Measurements from ENCODE around the gene SYNDIG1.

The SYNDIG1 gene

DNA sequence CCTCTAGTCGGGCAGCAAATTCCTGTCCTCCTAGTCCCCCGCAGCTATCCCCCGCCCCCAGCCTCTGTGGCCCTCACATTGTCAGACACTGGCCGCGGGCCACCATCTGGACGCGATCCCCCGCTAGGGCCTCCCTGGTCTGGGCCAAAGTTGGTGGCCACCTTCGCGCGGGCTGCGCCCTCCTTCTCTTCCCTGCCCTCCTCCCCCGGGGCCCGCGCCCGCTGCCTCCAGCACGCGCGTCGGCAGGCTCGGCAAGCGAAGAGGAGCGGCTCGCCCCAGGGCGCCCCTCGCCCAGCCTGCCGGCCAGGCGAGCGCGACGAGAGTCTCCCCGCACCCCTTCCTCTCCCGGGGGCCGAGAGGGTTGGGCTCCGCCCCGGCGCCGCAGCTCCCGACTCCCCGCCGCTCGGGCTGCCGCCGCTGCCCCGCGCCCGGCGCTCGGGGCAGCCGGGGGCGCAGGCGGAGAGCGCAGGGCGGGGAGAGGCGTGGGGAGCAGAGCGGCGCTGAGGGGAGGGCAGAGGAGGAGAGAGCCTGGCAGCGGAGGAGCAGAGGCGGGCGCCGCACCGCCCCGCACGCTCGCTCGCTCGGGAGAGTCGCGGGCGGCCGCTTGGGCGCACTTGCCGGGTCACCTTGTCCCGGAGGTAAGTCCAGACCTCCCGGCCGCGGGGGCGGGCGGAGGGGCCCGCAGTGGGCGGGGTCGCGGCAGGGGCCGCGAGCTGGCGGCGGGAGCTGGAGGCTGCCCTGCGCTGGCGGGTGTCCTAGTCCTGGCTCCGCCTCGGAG lies at the start of gene SYNDIG1:
Gene SYNDIG1, plus strand, starts transcription at position 514 of the 778 bp plus-strand sequence. CDS start 73,469 bp downstream, outside the sequence.
- H3K4me3 Mint-ChIP-seq = no peak within 1 kb of the TSS
- H3K27me3 Mint-ChIP-seq (ENCODE audit: low read depth) = peaks cover 71% of the 10 kb centered on the region
- H3K27ac Mint-ChIP-seq = no peak within 1 kb of the TSS
- H3K4me1 Mint-ChIP-seq (ENCODE audit: low read depth) = no peaks in the 10 kb centered on the region
- no peaks in the 10 kb centered on the region for H3K36me3 Mint-ChIP-seq (ENCODE audit: low read depth)
- no peaks in the 10 kb centered on the region for H3K9me3 Mint-ChIP-seq

DNA sequence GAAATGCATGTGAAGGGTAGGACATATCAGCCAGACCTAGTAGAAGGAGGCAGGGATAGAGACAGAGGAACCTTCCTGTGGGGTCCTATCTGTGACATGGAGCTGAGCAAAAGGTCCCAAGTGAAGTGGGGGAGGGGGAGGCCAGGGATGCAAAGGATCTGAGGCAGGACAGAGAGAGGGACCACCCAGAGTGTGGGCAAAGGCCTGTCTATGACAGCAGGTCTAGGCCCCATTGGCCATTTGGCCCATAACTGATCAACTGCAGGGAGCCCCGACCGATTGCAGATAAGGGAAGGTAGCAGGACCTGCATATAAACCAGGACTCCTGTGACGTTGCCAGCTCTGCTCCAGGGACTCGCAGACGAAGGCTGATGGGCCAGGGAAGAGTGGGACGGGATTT lies 49.6 kb upstream of the SYNDIG1 start:
- H3K9me3 Mint-ChIP-seq = peaks cover 21% of the 10 kb centered on the region
- no peak overlapping the region for H3K27ac Mint-ChIP-seq
- no peaks in the 10 kb centered on the region for H3K4me1 Mint-ChIP-seq (ENCODE audit: low read depth)
- no peaks in the 10 kb centered on the region for H3K27me3 Mint-ChIP-seq (ENCODE audit: low read depth)
- H3K4me3 Mint-ChIP-seq = no peak overlapping the region
- peaks cover 4% of the 10 kb centered on the region for H3K36me3 Mint-ChIP-seq (ENCODE audit: low read depth)

DNA sequence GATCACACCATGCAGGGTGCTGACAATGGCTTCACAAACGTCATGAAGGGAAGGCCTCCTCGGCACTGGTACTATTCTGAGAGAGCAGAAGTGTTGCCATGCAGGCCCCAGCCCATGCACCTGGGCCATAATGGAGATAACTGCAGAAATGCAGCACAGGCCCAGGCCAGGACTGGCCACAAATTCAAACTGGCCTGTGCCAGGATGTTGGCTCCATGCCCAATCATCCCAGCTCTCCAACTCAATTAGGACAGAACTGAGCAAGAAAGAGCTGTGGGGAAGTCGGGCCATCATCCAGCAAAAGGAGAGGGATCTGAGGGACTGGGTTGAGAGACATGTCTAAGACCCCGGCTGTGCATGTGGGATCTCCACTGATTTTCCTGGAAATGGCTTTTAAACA lies 48.9 kb upstream of the SYNDIG1 start:
- no peaks in the 10 kb centered on the region for H3K27me3 Mint-ChIP-seq (ENCODE audit: low read depth)
- no peak overlapping the region for H3K27ac Mint-ChIP-seq
- peaks cover 4% of the 10 kb centered on the region for H3K36me3 Mint-ChIP-seq (ENCODE audit: low read depth)
- H3K4me1 Mint-ChIP-seq (ENCODE audit: low read depth) = no peaks in the 10 kb centered on the region
- H3K9me3 Mint-ChIP-seq = peaks cover 14% of the 10 kb centered on the region
- no peak overlapping the region for H3K4me3 Mint-ChIP-seq

DNA sequence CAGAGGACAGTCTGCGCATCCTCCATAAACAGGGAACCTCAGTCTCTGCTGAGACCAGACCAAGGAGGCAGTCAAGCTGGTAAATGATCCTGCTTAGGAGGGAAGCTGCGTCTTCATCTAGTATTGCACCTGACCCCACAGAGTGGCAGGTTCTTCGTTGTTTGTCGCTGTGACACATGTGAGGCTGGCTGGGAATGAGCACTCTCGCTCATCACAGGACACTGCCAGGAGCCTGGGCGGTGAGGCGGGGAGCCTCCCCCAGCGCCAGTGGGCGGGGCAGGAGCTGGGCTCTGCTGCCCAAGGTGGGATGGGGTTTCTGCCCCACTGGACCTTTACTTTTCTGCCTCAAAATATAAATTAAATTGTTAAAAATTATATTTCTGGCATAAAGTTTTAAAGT lies 48.4 kb upstream of the SYNDIG1 start:
- H3K4me3 Mint-ChIP-seq = no peak overlapping the region
- no peaks in the 10 kb centered on the region for H3K4me1 Mint-ChIP-seq (ENCODE audit: low read depth)
- H3K27me3 Mint-ChIP-seq (ENCODE audit: low read depth) = no peaks in the 10 kb centered on the region
- H3K9me3 Mint-ChIP-seq = peaks cover 9% of the 10 kb centered on the region
- H3K36me3 Mint-ChIP-seq (ENCODE audit: low read depth) = no peaks in the 10 kb centered on the region
- H3K27ac Mint-ChIP-seq = no peak overlapping the region

DNA sequence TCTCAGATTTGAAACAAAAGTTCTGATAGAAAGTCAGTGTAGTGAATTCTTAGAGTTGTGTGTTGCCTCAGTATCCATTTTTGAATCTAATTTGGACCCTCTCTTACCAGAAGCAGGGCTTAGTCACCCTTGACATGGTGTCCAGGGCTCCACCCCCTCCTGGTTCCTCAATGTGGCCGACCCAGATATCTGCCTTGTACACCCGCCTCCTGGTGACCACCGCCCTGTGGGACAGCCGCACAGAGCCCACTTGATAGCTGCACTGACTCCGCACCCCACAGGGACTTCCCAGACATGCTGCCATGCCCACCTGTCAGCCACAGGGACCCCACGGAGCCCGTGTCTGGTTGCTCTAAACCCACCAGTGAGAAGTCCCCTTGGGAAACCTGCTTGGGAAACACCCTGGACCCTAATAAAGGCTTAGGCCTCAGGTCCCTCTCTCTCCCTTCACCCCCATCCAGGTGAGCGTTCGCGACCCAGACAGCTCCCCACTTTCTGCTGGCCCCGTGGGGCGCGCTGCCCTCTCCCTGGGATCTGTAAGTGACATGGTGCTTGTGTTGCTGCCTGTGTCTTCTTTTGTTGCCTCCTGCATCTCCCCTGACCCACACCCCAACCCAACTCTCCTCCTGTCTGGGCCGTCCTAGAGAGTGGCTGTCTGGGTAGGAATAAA lies 47.2 kb upstream of the SYNDIG1 start:
- H3K27me3 Mint-ChIP-seq (ENCODE audit: low read depth) = no peaks in the 10 kb centered on the region
- no peaks in the 10 kb centered on the region for H3K9me3 Mint-ChIP-seq
- no peak overlapping the region for H3K4me3 Mint-ChIP-seq
- no peak overlapping the region for H3K27ac Mint-ChIP-seq
- no peaks in the 10 kb centered on the region for H3K4me1 Mint-ChIP-seq (ENCODE audit: low read depth)
- no peaks in the 10 kb centered on the region for H3K36me3 Mint-ChIP-seq (ENCODE audit: low read depth)

DNA sequence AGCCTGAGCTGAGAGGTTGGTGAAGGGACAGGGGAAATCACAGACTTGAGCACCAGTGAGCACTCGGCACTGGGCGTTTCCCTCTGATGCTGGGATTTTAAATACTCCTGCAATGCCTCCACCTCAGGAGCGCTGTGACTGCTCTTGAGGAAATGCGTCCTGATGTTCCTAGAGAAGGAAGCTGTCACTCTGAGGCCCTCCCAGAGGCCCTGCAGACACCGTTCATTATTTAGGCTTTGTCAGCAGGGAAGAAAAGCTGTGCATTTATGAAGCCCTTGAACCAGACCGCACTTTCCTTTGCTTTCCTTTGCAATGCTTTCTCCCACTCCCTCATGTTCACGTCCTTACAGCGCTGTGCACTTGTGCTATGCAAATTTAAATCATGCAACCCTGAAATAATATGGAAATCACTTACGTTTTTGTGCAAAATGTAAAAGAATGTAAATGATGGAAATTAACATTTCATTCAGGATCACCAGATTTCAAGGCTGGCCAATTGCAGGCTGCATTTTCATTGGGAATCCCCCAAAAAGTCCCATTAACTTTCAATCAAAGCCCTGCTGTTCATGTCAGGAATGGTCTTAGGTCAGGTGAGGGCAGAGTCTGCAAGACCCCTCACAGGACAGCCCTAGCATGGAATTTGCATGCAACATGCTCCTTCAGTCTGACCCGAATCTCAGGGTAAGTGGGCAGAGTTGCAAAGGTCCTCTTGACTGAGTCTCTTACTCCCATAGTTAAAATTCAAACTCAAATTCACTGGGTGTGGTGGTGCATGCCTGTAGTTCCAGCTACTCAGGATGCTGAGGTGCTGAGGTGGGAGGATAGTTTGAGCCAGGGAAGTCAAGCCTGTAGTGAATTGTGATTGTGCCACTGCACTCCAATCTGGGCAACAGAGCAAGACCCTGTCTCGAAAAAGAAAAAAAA lies 45.8 kb upstream of the SYNDIG1 start:
- H3K4me3 Mint-ChIP-seq = no peak overlapping the region
- no peaks in the 10 kb centered on the region for H3K27me3 Mint-ChIP-seq (ENCODE audit: low read depth)
- no peak overlapping the region for H3K27ac Mint-ChIP-seq
- no peaks in the 10 kb centered on the region for H3K4me1 Mint-ChIP-seq (ENCODE audit: low read depth)
- no peaks in the 10 kb centered on the region for H3K9me3 Mint-ChIP-seq
- no peaks in the 10 kb centered on the region for H3K36me3 Mint-ChIP-seq (ENCODE audit: low read depth)

DNA sequence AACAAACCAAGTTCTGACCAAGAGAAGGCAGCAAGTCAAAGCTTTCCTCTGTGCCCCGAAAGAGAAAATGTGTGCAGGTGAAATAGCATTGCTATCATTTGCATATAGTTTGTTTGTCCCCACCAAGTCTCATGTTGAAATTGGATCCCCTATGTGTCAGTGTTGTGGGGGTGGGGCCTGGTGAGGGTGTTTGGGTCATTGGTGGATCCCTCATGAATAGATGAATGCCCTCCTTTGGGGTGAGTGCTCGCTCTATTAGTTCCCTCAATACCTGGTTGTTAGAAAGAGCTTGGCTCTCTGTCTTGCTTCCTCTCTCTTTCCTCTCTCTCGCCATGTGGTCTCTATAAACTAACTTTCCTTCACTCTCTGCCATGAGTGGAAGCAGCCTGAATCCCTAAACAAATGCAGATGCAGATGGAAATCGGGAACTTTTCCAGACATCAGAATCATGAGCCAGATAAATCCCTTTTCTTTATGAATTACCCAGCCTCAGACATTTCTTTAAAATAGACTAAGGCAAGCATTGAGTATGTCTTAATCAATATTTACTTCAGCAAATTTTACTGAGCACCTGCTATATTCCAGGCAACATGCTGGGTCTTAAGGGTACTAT lies 43.8 kb upstream of the SYNDIG1 start:
- H3K27me3 Mint-ChIP-seq (ENCODE audit: low read depth) = no peaks in the 10 kb centered on the region
- H3K4me1 Mint-ChIP-seq (ENCODE audit: low read depth) = no peaks in the 10 kb centered on the region
- no peak overlapping the region for H3K4me3 Mint-ChIP-seq
- H3K9me3 Mint-ChIP-seq = no peaks in the 10 kb centered on the region
- no peaks in the 10 kb centered on the region for H3K36me3 Mint-ChIP-seq (ENCODE audit: low read depth)
- H3K27ac Mint-ChIP-seq = no peak overlapping the region

DNA sequence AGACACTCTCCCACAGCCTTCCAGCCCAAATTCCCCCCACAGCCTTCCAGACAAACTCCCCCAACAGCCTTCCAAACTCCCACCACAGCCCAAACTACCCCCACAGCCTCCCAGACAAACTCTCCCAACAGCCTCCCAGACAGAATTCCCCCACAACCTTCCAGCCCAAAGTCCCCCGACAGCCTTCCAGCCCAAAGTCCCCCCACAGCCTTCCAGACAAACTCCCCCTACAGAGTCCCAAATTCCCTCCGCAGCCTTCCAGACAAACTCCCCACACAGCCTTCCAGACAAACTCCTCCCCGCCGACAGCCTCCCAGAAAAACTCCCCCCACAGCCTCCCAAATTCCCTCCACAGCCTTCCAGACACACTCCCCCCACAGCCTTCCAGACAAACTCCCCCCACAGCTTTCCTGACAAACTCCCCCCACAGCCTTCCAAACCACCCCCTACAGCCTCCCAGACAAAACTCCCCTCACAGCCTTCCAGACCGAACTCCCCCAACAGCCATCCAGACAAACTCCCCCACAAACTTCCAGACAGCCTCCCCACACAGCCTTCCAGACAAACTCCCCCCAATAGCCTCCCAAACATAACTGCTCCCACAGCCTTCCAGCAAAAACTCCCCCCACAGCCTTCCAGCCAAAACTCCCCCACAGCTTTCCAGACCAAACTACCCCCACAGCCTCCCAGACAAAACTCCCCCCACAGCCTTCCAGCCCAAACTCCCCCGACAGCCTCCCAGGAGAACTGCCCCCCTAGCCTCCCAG lies 38.0 kb upstream of the SYNDIG1 start:
- no peaks in the 10 kb centered on the region for H3K36me3 Mint-ChIP-seq (ENCODE audit: low read depth)
- H3K27ac Mint-ChIP-seq = no peak overlapping the region
- no peaks in the 10 kb centered on the region for H3K4me1 Mint-ChIP-seq (ENCODE audit: low read depth)
- H3K27me3 Mint-ChIP-seq (ENCODE audit: low read depth) = no peaks in the 10 kb centered on the region
- H3K4me3 Mint-ChIP-seq = no peak overlapping the region
- H3K9me3 Mint-ChIP-seq = no peaks in the 10 kb centered on the region

DNA sequence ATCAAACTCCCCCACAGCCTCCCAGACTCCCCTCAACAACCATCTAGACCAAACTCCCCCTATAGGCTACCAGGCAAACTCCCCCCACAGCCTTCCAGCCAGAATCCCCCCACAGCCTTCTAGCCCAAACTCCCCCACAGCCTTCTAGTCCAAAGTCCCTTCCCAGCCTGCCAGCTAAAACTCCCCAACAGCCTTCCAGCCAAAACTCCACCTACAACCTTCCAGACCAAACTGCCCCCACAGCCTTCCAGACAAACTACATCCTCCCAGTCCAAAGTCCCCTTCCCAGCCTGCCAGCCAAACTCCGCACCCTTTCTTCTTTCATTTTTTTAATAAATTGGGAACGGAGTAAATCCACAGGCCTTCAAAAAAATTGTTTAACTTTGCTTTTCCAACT lies 37.4 kb upstream of the SYNDIG1 start:
- Mint-ChIP-seq H3K4me1 (ENCODE audit: low read depth) (no peaks in the 10 kb centered on the region), H3K9me3 (no peaks in the 10 kb centered on the region), H3K27me3 (ENCODE audit: low read depth) (no peaks in the 10 kb centered on the region), H3K36me3 (ENCODE audit: low read depth) (no peaks in the 10 kb centered on the region), H3K4me3 (no peak overlapping the region), H3K27ac (no peak overlapping the region)

DNA sequence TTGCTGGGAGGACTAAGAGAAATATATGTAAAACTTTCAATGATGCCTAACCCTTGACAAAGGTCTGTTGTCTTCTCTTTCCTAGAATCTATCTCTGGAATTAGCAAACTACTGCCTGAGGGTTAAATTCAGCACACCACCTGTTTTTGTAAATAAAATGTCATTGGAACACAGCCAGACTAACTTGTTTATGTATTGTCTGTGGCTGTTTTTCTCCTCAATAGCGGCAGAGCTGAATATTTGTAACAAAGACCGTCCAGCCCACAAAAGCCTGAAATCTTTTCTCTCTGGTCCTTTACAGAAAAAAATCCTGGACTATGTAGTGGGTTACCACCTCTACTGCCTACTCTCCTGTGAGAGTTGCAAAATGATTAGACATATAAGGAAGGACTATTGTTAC lies 33.3 kb upstream of the SYNDIG1 start:
- Mint-ChIP-seq H3K4me1 (ENCODE audit: low read depth) (no peaks in the 10 kb centered on the region), H3K36me3 (ENCODE audit: low read depth) (no peaks in the 10 kb centered on the region), H3K27ac (no peak overlapping the region), H3K27me3 (ENCODE audit: low read depth) (no peaks in the 10 kb centered on the region), H3K9me3 (no peaks in the 10 kb centered on the region), H3K4me3 (no peak overlapping the region)

DNA sequence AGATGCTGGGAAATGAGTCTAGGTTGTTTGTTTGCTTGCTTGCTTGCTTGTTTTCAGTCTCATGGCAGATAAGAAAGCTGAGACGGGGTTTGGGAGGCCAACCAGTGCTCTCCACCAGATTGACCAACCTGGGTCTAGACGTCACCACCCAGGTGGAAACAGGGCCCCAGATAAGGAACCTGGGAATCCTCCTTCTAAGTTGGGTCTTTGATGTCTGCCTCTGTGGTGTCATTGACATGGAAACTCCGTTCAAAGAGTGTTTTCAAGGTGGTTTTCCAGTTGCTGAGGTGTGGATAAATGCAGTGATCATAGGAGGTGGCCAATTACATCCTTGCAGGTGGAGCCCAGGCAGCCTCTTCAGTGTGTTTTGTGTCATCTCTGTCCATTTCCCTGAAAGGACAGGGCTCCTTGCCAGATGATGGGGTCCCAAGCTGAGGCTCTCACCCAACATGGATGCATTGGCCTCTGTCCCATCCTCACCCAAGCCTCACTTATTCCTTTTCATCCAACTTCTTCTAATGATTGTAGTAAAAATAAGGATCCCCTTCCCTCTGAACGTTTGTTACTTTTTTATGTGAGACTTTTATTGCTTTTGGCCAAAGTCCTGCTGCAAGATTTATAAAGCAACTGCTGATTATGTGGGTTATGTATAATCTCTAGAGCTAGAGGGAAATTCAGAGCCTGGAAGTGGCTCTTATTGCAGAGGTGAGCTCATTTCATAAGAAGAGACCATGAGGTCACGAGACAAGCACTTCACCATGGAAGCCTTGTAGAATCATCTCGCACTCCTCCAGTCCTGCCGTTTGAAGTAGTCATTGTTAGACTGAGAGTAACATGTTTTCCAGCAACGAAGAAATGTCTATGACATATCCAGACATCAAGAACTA lies 32.0 kb upstream of the SYNDIG1 start:
- no peaks in the 10 kb centered on the region for H3K27me3 Mint-ChIP-seq (ENCODE audit: low read depth)
- H3K27ac Mint-ChIP-seq = no peak overlapping the region
- no peaks in the 10 kb centered on the region for H3K36me3 Mint-ChIP-seq (ENCODE audit: low read depth)
- H3K4me3 Mint-ChIP-seq = no peak overlapping the region
- no peaks in the 10 kb centered on the region for H3K4me1 Mint-ChIP-seq (ENCODE audit: low read depth)
- H3K9me3 Mint-ChIP-seq = no peaks in the 10 kb centered on the region

DNA sequence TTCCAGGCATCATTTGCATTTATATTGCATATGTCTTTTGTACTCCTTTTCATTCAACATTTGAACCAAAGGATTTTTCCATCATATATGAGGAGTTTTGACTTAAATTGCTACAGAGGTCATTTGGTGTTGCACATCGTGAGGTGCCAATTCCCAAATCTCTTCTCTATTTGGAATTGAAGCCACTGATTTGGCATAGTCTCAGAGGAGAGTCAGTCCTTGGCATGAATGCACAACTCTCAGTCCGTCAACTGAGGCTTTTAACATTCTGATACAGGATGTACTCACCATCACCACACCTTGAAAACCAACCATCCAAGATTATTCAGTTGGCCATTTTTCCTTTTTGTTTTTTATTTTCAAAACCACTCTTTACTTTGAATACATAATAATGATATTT lies 31.1 kb upstream of the SYNDIG1 start:
- H3K4me3 Mint-ChIP-seq = no peak overlapping the region
- no peaks in the 10 kb centered on the region for H3K36me3 Mint-ChIP-seq (ENCODE audit: low read depth)
- no peaks in the 10 kb centered on the region for H3K4me1 Mint-ChIP-seq (ENCODE audit: low read depth)
- H3K27me3 Mint-ChIP-seq (ENCODE audit: low read depth) = no peaks in the 10 kb centered on the region
- no peaks in the 10 kb centered on the region for H3K9me3 Mint-ChIP-seq
- H3K27ac Mint-ChIP-seq = no peak overlapping the region

DNA sequence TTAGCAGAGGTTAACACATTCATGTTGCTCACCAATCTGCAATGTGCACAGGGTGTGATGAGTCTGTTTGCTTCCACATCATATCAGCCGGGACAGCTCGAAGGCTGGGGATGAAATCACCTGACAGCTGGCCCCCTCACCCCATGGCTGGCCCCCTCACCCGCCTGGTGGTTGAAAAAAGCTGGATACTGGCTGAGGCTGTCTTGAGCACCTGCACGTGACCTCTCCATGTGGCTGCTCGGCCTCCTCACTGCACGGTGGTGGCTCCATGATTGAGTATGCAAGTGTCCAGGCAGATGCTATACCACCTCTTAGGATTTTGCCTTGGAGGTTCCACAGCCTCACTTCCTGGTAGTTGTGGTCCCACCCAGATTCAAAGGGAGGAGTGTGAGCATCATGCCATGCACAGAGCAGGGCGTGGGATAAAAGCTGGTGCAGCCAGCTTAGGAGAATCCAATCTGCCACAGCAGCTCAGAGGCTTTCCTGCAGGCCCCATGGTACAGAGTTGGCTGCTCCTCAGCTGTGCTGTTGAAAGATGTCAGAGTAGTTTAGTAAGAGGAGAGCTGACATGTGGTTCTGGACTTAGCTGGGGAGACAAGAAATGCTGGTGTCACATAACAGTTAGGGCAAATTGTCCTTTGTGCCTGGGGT lies 29.6 kb upstream of the SYNDIG1 start:
- H3K27me3 Mint-ChIP-seq (ENCODE audit: low read depth) = no peaks in the 10 kb centered on the region
- no peaks in the 10 kb centered on the region for H3K9me3 Mint-ChIP-seq
- H3K36me3 Mint-ChIP-seq (ENCODE audit: low read depth) = no peaks in the 10 kb centered on the region
- H3K4me3 Mint-ChIP-seq = no peak overlapping the region
- no peak overlapping the region for H3K27ac Mint-ChIP-seq
- no peaks in the 10 kb centered on the region for H3K4me1 Mint-ChIP-seq (ENCODE audit: low read depth)
